Chondrocyte (in vitro differentiated cells): ENCODE data around the gene PKD1L1. TPM values are rescaled to one million over a fixed set of nuclear protein-coding genes. Genes with fewer than 3 reads are reported as not detected.

Source experiments
- DNase-seq: peaks from one replicate; pipeline ENCODE4 v3.0.0; 2021; ENCODE audit warnings: mixed read lengths, low spot score
- H3K27ac Mint-ChIP-seq: one replicate; pipeline ENCODE4 v1.8.0; 2021; ENCODE audit warnings: mild to moderate bottlenecking, moderate library complexity, mixed read lengths; ENCODE audit not compliant: unreplicated experiment
- H3K27me3 Mint-ChIP-seq: 2 replicates; pipeline ENCODE4 v1.8.0; 2021; ENCODE audit warnings: low read depth, mixed read lengths
- H3K36me3 Mint-ChIP-seq: 2 replicates; pipeline ENCODE4 v1.8.0; 2021; ENCODE audit warnings: low read depth, mixed read lengths
- H3K4me1 Mint-ChIP-seq: 2 replicates; pipeline ENCODE4 v1.8.0; 2021; ENCODE audit warnings: low read depth, mild to moderate bottlenecking, mixed read lengths
- H3K4me3 Mint-ChIP-seq: one replicate; pipeline ENCODE4 v1.8.0; 2021; ENCODE audit warnings: mild to moderate bottlenecking, moderate library complexity, mixed read lengths; ENCODE audit not compliant: unreplicated experiment
- H3K9me3 Mint-ChIP-seq: 2 replicates; pipeline ENCODE4 v1.8.0; 2021; ENCODE audit warnings: low read depth, mixed read lengths
- CTCF ChIP-seq: fragments of 200-600 bp; sonication (generic); IDR thresholded peaks from 2 replicates; pipeline ENCODE4 v1.5.0; 2021; ENCODE audit warnings: antibody characterized with exemption, mild to moderate bottlenecking, moderate library complexity
- total RNA-seq: library from RNA; stranded (reverse); gene quantifications from 3 replicates; pipeline ENCODE4 v1.2.1, GENCODE V29; 2021

The PKD1L1 gene
- total RNA-seq, 1 donor from 2014 or later = 0.25 TPM

GRCh38 chr7:47815867-47816266 is 132.4 kb downstream of the PKD1L1 start:
- Mint-ChIP-seq H3K27me3 (no peaks in the 10 kb centered on the region), H3K4me3 (no peak overlapping the region), H3K36me3 (peaks cover 2% of the 10 kb centered on the region), H3K4me1 (peaks cover 45% of the 10 kb centered on the region), H3K9me3 (no peaks in the 10 kb centered on the region), H3K27ac (no peak overlapping the region)
- TF ChIP-seq CTCF = no peak
- DNase-seq = no peak

- Mint-ChIP-seq H3K27me3 (no peaks in the 10 kb centered on the region), H3K4me3 (no peak overlapping the region), H3K4me1 (peaks cover 45% of the 10 kb centered on the region), H3K36me3 (peaks cover 2% of the 10 kb centered on the region), H3K9me3 (no peaks in the 10 kb centered on the region), H3K27ac (peak overlapping the region; percentile 49)
- no peak for DNase-seq
- no peak for TF ChIP-seq CTCF
Observed at GRCh38 chr7:47814905-47815613, 133.2 kb downstream of the PKD1L1 start.

- no peak for DNase-seq
- H3K36me3 Mint-ChIP-seq = peaks cover 2% of the 10 kb centered on the region
- H3K4me1 Mint-ChIP-seq = peaks cover 37% of the 10 kb centered on the region
- no peaks in the 10 kb centered on the region for H3K27me3 Mint-ChIP-seq
- no peak for TF ChIP-seq CTCF
- no peak overlapping the region for H3K4me3 Mint-ChIP-seq
- no peaks in the 10 kb centered on the region for H3K9me3 Mint-ChIP-seq
- H3K27ac Mint-ChIP-seq = no peak overlapping the region
Observed at GRCh38 chr7:47813620-47814260, 134.5 kb downstream of the PKD1L1 start.

GRCh38 chr7:47812429-47813136 is 135.7 kb downstream of the PKD1L1 start:
- H3K36me3 Mint-ChIP-seq = peaks cover 2% of the 10 kb centered on the region
- DNase-seq = no peak
- H3K4me3 Mint-ChIP-seq = no peak overlapping the region
- H3K27ac Mint-ChIP-seq = no peak overlapping the region
- H3K4me1 Mint-ChIP-seq = peaks cover 25% of the 10 kb centered on the region
- H3K27me3 Mint-ChIP-seq = no peaks in the 10 kb centered on the region
- no peaks in the 10 kb centered on the region for H3K9me3 Mint-ChIP-seq
- TF ChIP-seq CTCF = no peak

GRCh38 chr7:47811632-47812380 is 136.5 kb downstream of the PKD1L1 start:
- TF ChIP-seq CTCF = no peak
- Mint-ChIP-seq H3K27ac (no peak overlapping the region), H3K9me3 (no peaks in the 10 kb centered on the region), H3K36me3 (peaks cover 2% of the 10 kb centered on the region), H3K27me3 (no peaks in the 10 kb centered on the region), H3K4me3 (no peak overlapping the region), H3K4me1 (peaks cover 29% of the 10 kb centered on the region)
- no peak for DNase-seq
